GM23338 (cell line): ENCODE data around the gene RIC8A. TPM values are rescaled to one million over a fixed set of nuclear protein-coding genes. Genes with fewer than 3 reads are reported as not detected.

Source experiments
- ATAC-seq: fragments of 200-7000 bp; cut with Tn5 transposase; 3 replicates; pipeline ENCODE4 v1.9.1; 2020
- DNase-seq: peaks from one replicate; pipeline ENCODE4 v3.0.0-alpha.2; 2015; ENCODE audit warnings: low spot score
- H2AFZ ChIP-seq: fragments of 200-600 bp; sonication (generic); 2 replicates; pipeline ENCODE4 v1.8.0; 2016; ENCODE audit warnings: antibody characterized with exemption, mild to moderate bottlenecking, moderate library complexity
- H3F3A ChIP-seq: fragments of 200-600 bp; sonication (generic); replicated peaks from 2 replicates; pipeline ENCODE4 v1.8.0; 2017; ENCODE audit warnings: antibody characterized with exemption, mixed run types, low read depth
- H3K27ac ChIP-seq: fragments of 200-600 bp; sonication (generic); 2 replicates; pipeline ENCODE4 v1.6.1; 2016; ENCODE audit warnings: low read depth
- H3K27me3 ChIP-seq: fragments of 200-600 bp; sonication (generic); 2 replicates; pipeline ENCODE4 v1.8.0; 2016; ENCODE audit warnings: mild to moderate bottlenecking, mixed run types, moderate library complexity; ENCODE audit not compliant: insufficient read depth
- H3K36me3 ChIP-seq: fragments of 200-600 bp; sonication (generic); 2 replicates; pipeline ENCODE4 v1.8.0; 2016; ENCODE audit warnings: mild to moderate bottlenecking; ENCODE audit not compliant: insufficient read depth
- H3K4me1 ChIP-seq: fragments of 200-600 bp; sonication (generic); 2 replicates; pipeline ENCODE4 v1.8.0; 2016; ENCODE audit warnings: mild to moderate bottlenecking, moderate library complexity; ENCODE audit not compliant: insufficient read depth
- H3K4me2 ChIP-seq: fragments of 200-600 bp; sonication (generic); 2 replicates; pipeline ENCODE4 v1.7.1; 2017; ENCODE audit warnings: mixed run types
- H3K4me3 ChIP-seq: fragments of 200-600 bp; sonication (generic); 2 replicates; pipeline ENCODE4 v1.6.1; 2016; ENCODE audit warnings: mixed run types
- H3K79me2 ChIP-seq: fragments of 200-600 bp; sonication (generic); replicated peaks from 2 replicates; pipeline ENCODE4 v1.8.0; 2017; ENCODE audit warnings: mild to moderate bottlenecking; ENCODE audit not compliant: insufficient read depth
- H3K9me2 ChIP-seq: fragments of 200-600 bp; sonication (generic); 2 replicates; pipeline ENCODE4 v1.8.0; 2017; ENCODE audit not compliant: insufficient read depth
- H4K20me1 ChIP-seq: fragments of 200-600 bp; sonication (generic); replicated peaks from 2 replicates; pipeline ENCODE4 v1.8.0; 2017; ENCODE audit warnings: mild to moderate bottlenecking; ENCODE audit not compliant: insufficient read depth
- H3K27ac Mint-ChIP-seq: 2 replicates; pipeline ENCODE4 v1.8.0; 2020; ENCODE audit warnings: inconsistent platforms, mild to moderate bottlenecking, moderate library complexity, mixed read lengths
- H3K27me3 Mint-ChIP-seq: 3 replicates; pipeline ENCODE4 v1.8.0; 2022; ENCODE audit warnings: low read depth, mild to moderate bottlenecking, moderate library complexity, mixed read lengths, inconsistent platforms; ENCODE audit not compliant: insufficient read depth, poor library complexity
- H3K36me3 Mint-ChIP-seq: 3 replicates; pipeline ENCODE4 v1.8.0; 2021; ENCODE audit warnings: low read depth, mild to moderate bottlenecking, inconsistent platforms, moderate library complexity, mixed read lengths
- H3K4me1 Mint-ChIP-seq: 3 replicates; pipeline ENCODE4 v1.8.0; 2020; ENCODE audit warnings: mild to moderate bottlenecking, inconsistent platforms, mixed read lengths
- H3K4me3 Mint-ChIP-seq: 3 replicates; pipeline ENCODE4 v1.8.0; 2021; ENCODE audit warnings: moderate library complexity, mild to moderate bottlenecking, inconsistent platforms, mixed read lengths
- H3K9me3 Mint-ChIP-seq: 3 replicates; pipeline ENCODE4 v1.8.0; 2020; ENCODE audit warnings: moderate library complexity, mild to moderate bottlenecking, inconsistent platforms, mixed read lengths
- CREB1 ChIP-seq: fragments of 250-450 bp; sonication (Bioruptor Pico); IDR thresholded peaks from 2 replicates; pipeline ENCODE4 v1.5.0; 2020; ENCODE audit warnings: low read depth, mild to moderate bottlenecking, moderate library complexity
- CTCF ChIP-seq, 2 experiments: fragments of 200-600 bp in 1 of 2; sonication (generic) in 1 of 2; conservative IDR thresholded peaks; 2 replicates each; pipeline versions ENCODE4 v1.5.1 to v1.6.1; 2016 to 2017; ENCODE audit warnings: antibody characterized with exemption in 2 of 2, low read depth in 2 of 2, mild to moderate bottlenecking in 2 of 2, moderate library complexity in 1 of 2
- ETS1 ChIP-seq: IDR thresholded peaks from 2 replicates; pipeline ENCODE4 v1.6.1; 2016; ENCODE audit warnings: antibody characterized with exemption
- EZH2phosphoT487 ChIP-seq: fragments of 200-600 bp; sonication (generic); IDR thresholded peaks from one replicate; pipeline ENCODE4 v1.8.1; 2018; ENCODE audit warnings: antibody characterized with exemption; ENCODE audit not compliant: unreplicated experiment
- STAT1 ChIP-seq: IDR thresholded peaks from one replicate; pipeline ENCODE4 v1.6.1; 2016; ENCODE audit warnings: antibody characterized with exemption; ENCODE audit not compliant: unreplicated experiment
- ZNF462 ChIP-seq: fragments of 250-450 bp; sonication (Bioruptor Pico); IDR thresholded peaks from 2 replicates; pipeline ENCODE4 v1.5.0; 2020; ENCODE audit warnings: mild to moderate bottlenecking, moderate library complexity
- polyA plus RNA-seq: library from polyadenylated mRNA; unstranded; fragments of >200 nt; fragmentation: Nextera tagmentation; extraction: Ambion mirVana; gene quantifications from 2 replicates; pipeline ENCODE4 v1.2.1, GENCODE V29; 2016
- total RNA-seq: library from RNA; depleted of rRNA; stranded (reverse); fragments of >200 nt; shearing (Covaris generic); gene quantifications from 2 replicates; pipeline ENCODE4 v1.2.3, GENCODE V29; 2014

The RIC8A gene
- total and polyA plus RNA-seq, 2 experiments from 2014 or later, result 23.6 to 81.3 TPM

- Histone ChIP-seq H4K20me1 (peaks cover 4% of the 10 kb centered on the region), H3K36me3 (peaks cover 5% of the 10 kb centered on the region)
- peaks cover 54% of the 10 kb centered on the region for H3K36me3 Mint-ChIP-seq
Measured at GRCh38 chr11:207863-208180, 314 bp downstream of the RIC8A start.

GRCh38 chr11:208181-208916 lies 841 bp downstream of the RIC8A start:
- peaks cover 5% of the 10 kb centered on the region for H3K36me3 ChIP-seq
- TF ChIP-seq ZNF462 (CRISPR knock-in tag) (no peak), EZH2phosphoT487 (no peak)

More at GRCh38 chr11:207863-208180, 314 bp downstream of the RIC8A start:
- Histone ChIP-seq H3K4me2 (peak overlapping the region; percentile 100), H3K9me2 (no peaks in the 10 kb centered on the region), H3K79me2 (peaks cover 27% of the 10 kb centered on the region), H3K27me3 (no peaks in the 10 kb centered on the region), H3K4me3 (peak overlapping the region; percentile 96), H2AFZ (0 out of 2 replicates have a peak overlapping the region, but pooled peaks have one; percentile 56), H3F3A (peaks cover 10% of the 10 kb centered on the region), H3K27ac (peak overlapping the region; percentile 99), H3K4me1 (peaks cover 12% of the 10 kb centered on the region; the same call in 1 of the 2 replicates)
- Mint-ChIP-seq H3K27me3 (peaks cover 16% of the 10 kb centered on the region), H3K4me1 (peaks cover 8% of the 10 kb centered on the region; the same call in 2 of the 3 replicates), H3K4me3 (peak overlapping the region; percentile 99), H3K27ac (peak overlapping the region; percentile 99), H3K9me3 (no peaks in the 10 kb centered on the region)
- ATAC-seq (peak; percentile 15), DNase-seq (no peak)
- TF ChIP-seq STAT1 (no peak), CREB1 (CRISPR knock-in tag) (no peak), CTCF (conservative IDR thresholded peaks at IDR 0.05; ENCODE audit: low read depth in 2 of 2) (no peak), ETS1 (no peak)

More at GRCh38 chr11:208181-208916, 841 bp downstream of the RIC8A start:
- Mint-ChIP-seq H3K27me3 (peaks cover 17% of the 10 kb centered on the region), H3K4me3 (peak overlapping the region; percentile 99), H3K9me3 (no peaks in the 10 kb centered on the region; the same call in 2 of the 3 replicates), H3K4me1 (peaks cover 8% of the 10 kb centered on the region; the same call in 2 of the 3 replicates), H3K36me3 (peaks cover 55% of the 10 kb centered on the region), H3K27ac (peak overlapping the region; percentile 99)
- H3K27ac ChIP-seq, result peak overlapping the region; percentile 99
- DNase-seq (peak; percentile 90), ATAC-seq (peak; percentile 76)
- H3K4me2 ChIP-seq, result peak overlapping the region; percentile 100
- H3F3A ChIP-seq, result peaks cover 13% of the 10 kb centered on the region
- H4K20me1 ChIP-seq, result peaks cover 4% of the 10 kb centered on the region
- no peaks in the 10 kb centered on the region for H3K9me2 ChIP-seq
- H3K27me3 ChIP-seq, result no peaks in the 10 kb centered on the region
- H3K4me1 ChIP-seq, result peaks cover 12% of the 10 kb centered on the region; the same call in 1 of the 2 replicates
- H3K4me3 ChIP-seq, result peak overlapping the region; percentile 96
- H3K79me2 ChIP-seq, result peaks cover 27% of the 10 kb centered on the region
- 0 out of 2 replicates have a peak overlapping the region, but pooled peaks have one; percentile 86 for H2AFZ ChIP-seq
